ENCODE measurements around the gene WDFY2.

DNA sequence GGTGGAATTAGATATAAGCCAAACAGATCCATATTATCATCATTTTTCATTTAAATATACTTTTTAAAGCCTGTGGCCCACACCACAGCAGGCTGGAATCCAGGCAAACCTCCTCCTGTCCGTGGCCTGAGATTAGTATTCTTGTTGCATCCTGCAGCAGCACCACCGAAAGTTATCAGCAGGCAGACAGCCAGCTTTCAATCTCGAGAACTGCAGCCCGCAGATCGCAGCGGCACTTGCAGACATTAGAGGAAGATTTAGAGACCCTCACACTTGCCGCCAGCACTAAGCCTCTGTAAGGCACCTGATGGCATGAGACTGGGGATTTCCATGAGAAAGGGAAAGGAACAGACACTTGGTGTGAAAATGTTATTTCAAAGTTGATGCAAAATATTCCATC, 212.3 kb downstream of the WDFY2 start:
- TF ChIP-seq, protein P1, sequence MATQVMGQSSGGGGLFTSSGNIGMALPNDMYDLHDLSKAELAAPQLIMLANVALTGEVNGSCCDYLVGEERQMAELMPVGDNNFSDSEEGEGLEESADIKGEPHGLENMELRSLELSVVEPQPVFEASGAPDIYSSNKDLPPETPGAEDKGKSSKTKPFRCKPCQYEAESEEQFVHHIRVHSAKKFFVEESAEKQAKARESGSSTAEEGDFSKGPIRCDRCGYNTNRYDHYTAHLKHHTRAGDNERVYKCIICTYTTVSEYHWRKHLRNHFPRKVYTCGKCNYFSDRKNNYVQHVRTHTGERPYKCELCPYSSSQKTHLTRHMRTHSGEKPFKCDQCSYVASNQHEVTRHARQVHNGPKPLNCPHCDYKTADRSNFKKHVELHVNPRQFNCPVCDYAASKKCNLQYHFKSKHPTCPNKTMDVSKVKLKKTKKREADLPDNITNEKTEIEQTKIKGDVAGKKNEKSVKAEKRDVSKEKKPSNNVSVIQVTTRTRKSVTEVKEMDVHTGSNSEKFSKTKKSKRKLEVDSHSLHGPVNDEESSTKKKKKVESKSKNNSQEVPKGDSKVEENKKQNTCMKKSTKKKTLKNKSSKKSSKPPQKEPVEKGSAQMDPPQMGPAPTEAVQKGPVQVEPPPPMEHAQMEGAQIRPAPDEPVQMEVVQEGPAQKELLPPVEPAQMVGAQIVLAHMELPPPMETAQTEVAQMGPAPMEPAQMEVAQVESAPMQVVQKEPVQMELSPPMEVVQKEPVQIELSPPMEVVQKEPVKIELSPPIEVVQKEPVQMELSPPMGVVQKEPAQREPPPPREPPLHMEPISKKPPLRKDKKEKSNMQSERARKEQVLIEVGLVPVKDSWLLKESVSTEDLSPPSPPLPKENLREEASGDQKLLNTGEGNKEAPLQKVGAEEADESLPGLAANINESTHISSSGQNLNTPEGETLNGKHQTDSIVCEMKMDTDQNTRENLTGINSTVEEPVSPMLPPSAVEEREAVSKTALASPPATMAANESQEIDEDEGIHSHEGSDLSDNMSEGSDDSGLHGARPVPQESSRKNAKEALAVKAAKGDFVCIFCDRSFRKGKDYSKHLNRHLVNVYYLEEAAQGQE (IDR thresholded peaks at IDR 0.05; ENCODE audit: unreplicated experiment) = no peak
- no peak for TF ChIP-seq POLR2AphosphoS5 (IDR thresholded peaks at IDR 0.05; ENCODE audit: low read depth)
- TF ChIP-seq, protein P2, sequence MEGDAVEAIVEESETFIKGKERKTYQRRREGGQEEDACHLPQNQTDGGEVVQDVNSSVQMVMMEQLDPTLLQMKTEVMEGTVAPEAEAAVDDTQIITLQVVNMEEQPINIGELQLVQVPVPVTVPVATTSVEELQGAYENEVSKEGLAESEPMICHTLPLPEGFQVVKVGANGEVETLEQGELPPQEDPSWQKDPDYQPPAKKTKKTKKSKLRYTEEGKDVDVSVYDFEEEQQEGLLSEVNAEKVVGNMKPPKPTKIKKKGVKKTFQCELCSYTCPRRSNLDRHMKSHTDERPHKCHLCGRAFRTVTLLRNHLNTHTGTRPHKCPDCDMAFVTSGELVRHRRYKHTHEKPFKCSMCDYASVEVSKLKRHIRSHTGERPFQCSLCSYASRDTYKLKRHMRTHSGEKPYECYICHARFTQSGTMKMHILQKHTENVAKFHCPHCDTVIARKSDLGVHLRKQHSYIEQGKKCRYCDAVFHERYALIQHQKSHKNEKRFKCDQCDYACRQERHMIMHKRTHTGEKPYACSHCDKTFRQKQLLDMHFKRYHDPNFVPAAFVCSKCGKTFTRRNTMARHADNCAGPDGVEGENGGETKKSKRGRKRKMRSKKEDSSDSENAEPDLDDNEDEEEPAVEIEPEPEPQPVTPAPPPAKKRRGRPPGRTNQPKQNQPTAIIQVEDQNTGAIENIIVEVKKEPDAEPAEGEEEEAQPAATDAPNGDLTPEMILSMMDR (conservative IDR thresholded peaks at IDR 0.05; ENCODE audit: low read depth in 2 of 2) = no peak
